NB4 (cell line): Measurements from ENCODE around the gene FAM90A26.
"Not testable (repeated sequence)": the region's sequence is repeated elsewhere in the genome, so short reads cannot be mapped to it uniquely, and the experiment has no call there.

Experiments used
- CTCF ChIP-seq: IDR thresholded peaks from one replicate; pipeline ENCODE4 v1.5.1; 2012; ENCODE audit warnings: low read depth, low read length
- MAX ChIP-seq: IDR thresholded peaks from 2 replicates; pipeline ENCODE4 v1.6.1; 2011; ENCODE audit warnings: low read depth, low read length
- MYC ChIP-seq: IDR thresholded peaks from 2 replicates; pipeline ENCODE4 v1.6.1; 2011; ENCODE audit warnings: low read depth, low read length
- POLR2A ChIP-seq: IDR thresholded peaks from 2 replicates; pipeline ENCODE4 v1.6.1; 2011; ENCODE audit warnings: mild to moderate bottlenecking; ENCODE audit not compliant: insufficient read length; ENCODE audit errors: extremely low read depth

GRCh38 chr4:9122711-9123110 is 47.5 kb upstream of the FAM90A26 start:
- TF ChIP-seq CTCF, MAX, POLR2A, MYC: not testable (repeated sequence)
